ENCODE data around the gene ELSPBP1. TPM values are rescaled to one million over a fixed set of nuclear protein-coding genes. Genes with fewer than 3 reads are reported as not detected.

Gene ELSPBP1
- total RNA-seq, 1 experiment from 2014 or later = not detected

GRCh38 chr19:48041877-48042580 is 47.6 kb downstream of the ELSPBP1 start:
- Mint-ChIP-seq H3K9me3 (ENCODE audit: low read depth, unreplicated experiment) (peaks cover 11% of the 10 kb centered on the region), H3K27ac (ENCODE audit: unreplicated experiment) (no peak overlapping the region), H3K36me3 (ENCODE audit: insufficient read depth, unreplicated experiment) (no peaks in the 10 kb centered on the region), H3K27me3 (ENCODE audit: unreplicated experiment) (peaks cover 67% of the 10 kb centered on the region), H3K4me1 (ENCODE audit: low read depth, unreplicated experiment) (no peaks in the 10 kb centered on the region), H3K4me3 (ENCODE audit: low read depth, unreplicated experiment) (no peak overlapping the region)
- no peak for DNase-seq
- CTCF ChIA-PET = interaction anchor here (0.6 kb wide), 1 partner anchor 40 kb away, joined by 4 read pairs; no protein-coding TSS in a partner anchor
- no TSS peak for BruUV-seq (replicated peaks)
- TF ChIP-seq CTCF (IDR thresholded peaks at IDR 0.05; ENCODE audit: unreplicated experiment) = no peak
- intact Hi-C loops (cut with micrococcal nuclease; ENCODE audit: unreplicated experiment) = no loop called here

- CTCF ChIA-PET = interaction anchor here (0.8 kb wide), 1 partner anchor 249 kb away, joined by 3 read pairs; no protein-coding TSS in a partner anchor
- BruUV-seq (replicated peaks) = no TSS peak
- H3K36me3 Mint-ChIP-seq (ENCODE audit: insufficient read depth, unreplicated experiment) = no peaks in the 10 kb centered on the region
- no peak for DNase-seq
- peaks cover 82% of the 10 kb centered on the region for H3K27me3 Mint-ChIP-seq (ENCODE audit: unreplicated experiment)
- intact Hi-C loops (cut with micrococcal nuclease; ENCODE audit: unreplicated experiment) = no loop called here
- H3K9me3 Mint-ChIP-seq (ENCODE audit: low read depth, unreplicated experiment) = peaks cover 13% of the 10 kb centered on the region
- no peak for TF ChIP-seq CTCF (IDR thresholded peaks at IDR 0.05; ENCODE audit: unreplicated experiment)
- H3K27ac Mint-ChIP-seq (ENCODE audit: unreplicated experiment) = no peak within 1 kb of the TSS
- H3K4me3 Mint-ChIP-seq (ENCODE audit: low read depth, unreplicated experiment) = no peak within 1 kb of the TSS
- no peaks in the 10 kb centered on the region for H3K4me1 Mint-ChIP-seq (ENCODE audit: low read depth, unreplicated experiment)
Observed at GRCh38 chr19:48043675-48044258, 49.3 kb downstream of the ELSPBP1 start, which contains the start of gene CABP5. TSS of gene CABP5 (minus strand) at chr19:48044079. CDS start at chr19:48043922, 157 bp downstream.

- intact Hi-C loops (cut with micrococcal nuclease; ENCODE audit: unreplicated experiment) = no loop called here
- DNase-seq = no peak
- no peak overlapping the region for H3K27ac Mint-ChIP-seq (ENCODE audit: unreplicated experiment)
- TF ChIP-seq CTCF (IDR thresholded peaks at IDR 0.05; ENCODE audit: unreplicated experiment) = no peak
- no peaks in the 10 kb centered on the region for H3K4me1 Mint-ChIP-seq (ENCODE audit: low read depth, unreplicated experiment)
- peaks cover 82% of the 10 kb centered on the region for H3K27me3 Mint-ChIP-seq (ENCODE audit: unreplicated experiment)
- H3K9me3 Mint-ChIP-seq (ENCODE audit: low read depth, unreplicated experiment) = peaks cover 13% of the 10 kb centered on the region
- CTCF ChIA-PET = interaction anchor here (0.8 kb wide), 1 partner anchor 248 kb away, joined by 3 read pairs; no protein-coding TSS in a partner anchor
- H3K36me3 Mint-ChIP-seq (ENCODE audit: insufficient read depth, unreplicated experiment) = no peaks in the 10 kb centered on the region
- BruUV-seq (replicated peaks) = no TSS peak
- no peak overlapping the region for H3K4me3 Mint-ChIP-seq (ENCODE audit: low read depth, unreplicated experiment)
Observed at GRCh38 chr19:48044561-48044960, 50.1 kb downstream of the ELSPBP1 start.

GRCh38 chr19:48051335-48052033 is 57.1 kb downstream of the ELSPBP1 start:
- no TSS peak for BruUV-seq (replicated peaks)
- no peaks in the 10 kb centered on the region for H3K4me1 Mint-ChIP-seq (ENCODE audit: low read depth, unreplicated experiment)
- H3K4me3 Mint-ChIP-seq (ENCODE audit: low read depth, unreplicated experiment) = no peak overlapping the region
- no peak for TF ChIP-seq CTCF (IDR thresholded peaks at IDR 0.05; ENCODE audit: unreplicated experiment)
- no peak for DNase-seq
- H3K27ac Mint-ChIP-seq (ENCODE audit: unreplicated experiment) = no peak overlapping the region
- intact Hi-C loops (cut with micrococcal nuclease; ENCODE audit: unreplicated experiment) = no loop called here
- peaks cover 73% of the 10 kb centered on the region for H3K27me3 Mint-ChIP-seq (ENCODE audit: unreplicated experiment)
- no peaks in the 10 kb centered on the region for H3K36me3 Mint-ChIP-seq (ENCODE audit: insufficient read depth, unreplicated experiment)
- H3K9me3 Mint-ChIP-seq (ENCODE audit: low read depth, unreplicated experiment) = peaks cover 2% of the 10 kb centered on the region
- CTCF ChIA-PET = interaction anchor here (0.6 kb wide), 1 partner anchor 52 kb away, joined by 3 read pairs; no protein-coding TSS in a partner anchor

Measured in Calu3 (cell line).